GM19328 (cell line): ENCODE data around the gene ATP2B2.

ENCODE experiments used
- ATAC-seq: cut with Tn5 transposase; IDR thresholded peaks from one replicate; pipeline ENCODE4 v1.9.1; 2021; ENCODE audit warnings: mild to moderate bottlenecking, moderate library complexity; ENCODE audit not compliant: unreplicated experiment

The ATP2B2 gene

GRCh38 chr3:10472877-10473440 lies 32.4 kb downstream of the ATP2B2 start:
- no peak for ATAC-seq

GRCh38 chr3:10471054-10471688 lies 34.2 kb downstream of the ATP2B2 start:
- no peak for ATAC-seq

- no peak for ATAC-seq
Measured at GRCh38 chr3:10470120-10471053, 35.0 kb downstream of the ATP2B2 start.

- ATAC-seq: no peak
Measured at GRCh38 chr3:10469441-10470119, 35.8 kb downstream of the ATP2B2 start.

- no peak for ATAC-seq
Measured at GRCh38 chr3:10468613-10469354, 36.6 kb downstream of the ATP2B2 start.

- no peak for ATAC-seq
Measured at GRCh38 chr3:10467904-10468612, 37.3 kb downstream of the ATP2B2 start.

- no peak for ATAC-seq
Measured at GRCh38 chr3:10467204-10467603, 38.2 kb downstream of the ATP2B2 start.

- no peak for ATAC-seq
Measured at GRCh38 chr3:10466186-10466585, 39.2 kb downstream of the ATP2B2 start.

- ATAC-seq: no peak
Measured at GRCh38 chr3:10465161-10465560, 40.2 kb downstream of the ATP2B2 start.

- no peak for ATAC-seq
Measured at GRCh38 chr3:10463533-10464434, 41.6 kb downstream of the ATP2B2 start.

- ATAC-seq: no peak
Measured at GRCh38 chr3:10462641-10463532, 42.5 kb downstream of the ATP2B2 start.

- ATAC-seq: no peak
Measured at GRCh38 chr3:10460951-10461545, 44.3 kb downstream of the ATP2B2 start.

GRCh38 chr3:10459954-10460754 lies 45.2 kb downstream of the ATP2B2 start:
- ATAC-seq: no peak

GRCh38 chr3:10457560-10457959 lies 47.8 kb downstream of the ATP2B2 start:
- no peak for ATAC-seq

- no peak for ATAC-seq
Measured at GRCh38 chr3:10456981-10457380, 48.4 kb downstream of the ATP2B2 start.

GRCh38 chr3:10455545-10455914 lies 49.9 kb downstream of the ATP2B2 start:
- no peak for ATAC-seq
